Activated CD8-positive, alpha-beta memory T cell treated with anti-CD3 and anti-CD28 coated beads, Interleukin-2, amount 50 U/mL, for 48 hours (primary cell): ENCODE data around the gene TEX14.
"Not testable (repeated sequence)": the region's sequence is repeated elsewhere in the genome, so short reads cannot be mapped to it uniquely, and the experiment has no call there.

Experiments used
- DNase-seq: peaks from one replicate; pipeline ENCODE4 v3.0.0-alpha.2; 2020

The TEX14 gene

GRCh38 chr17:58557981-58558380 lies 133.9 kb downstream of the TEX14 start:
- DNase-seq: no peak

- DNase-seq: no peak
These were observed 135.0 kb downstream of the TEX14 start for GRCh38 chr17:58556833-58557250.

- DNase-seq: not testable (repeated sequence)
These were observed 136.7 kb downstream of the TEX14 start for GRCh38 chr17:58555109-58555508.

GRCh38 chr17:58541249-58541648 lies 150.6 kb downstream of the TEX14 start:
- no peak for DNase-seq

GRCh38 chr17:58539698-58540097 lies 152.1 kb downstream of the TEX14 start:
- DNase-seq: no peak

- DNase-seq: no peak
These were observed 152.9 kb downstream of the TEX14 start for GRCh38 chr17:58538811-58539409.

- no peak for DNase-seq
These were observed 154.6 kb downstream of the TEX14 start for GRCh38 chr17:58537266-58537665.

- no peak for DNase-seq
These were observed 155.3 kb downstream of the TEX14 start for GRCh38 chr17:58536542-58536941.

- DNase-seq: no peak
These were observed 156.4 kb downstream of the TEX14 start for GRCh38 chr17:58535431-58535830.

GRCh38 chr17:58534901-58535421 lies 156.9 kb downstream of the TEX14 start:
- no peak for DNase-seq

- DNase-seq: no peak
These were observed 157.5 kb downstream of the TEX14 start for GRCh38 chr17:58534331-58534730.

GRCh38 chr17:58533616-58534188 lies 158.1 kb downstream of the TEX14 start:
- DNase-seq: no peak

- DNase-seq: no peak
These were observed 159.3 kb downstream of the TEX14 start for GRCh38 chr17:58532555-58532951.

GRCh38 chr17:58531661-58532554 lies 159.9 kb downstream of the TEX14 start:
- DNase-seq: peak; percentile 76

GRCh38 chr17:58531122-58531521 lies 160.7 kb downstream of the TEX14 start:
- DNase-seq: no peak

- no peak for DNase-seq
These were observed 161.2 kb downstream of the TEX14 start for GRCh38 chr17:58530655-58531054.

- no peak for DNase-seq
These were observed 162.6 kb downstream of the TEX14 start for GRCh38 chr17:58529275-58529674.

GRCh38 chr17:58528443-58528842 lies 163.4 kb downstream of the TEX14 start:
- no peak for DNase-seq

GRCh38 chr17:58527949-58528348 lies 163.9 kb downstream of the TEX14 start:
- no peak for DNase-seq

- no peak for DNase-seq
These were observed 164.5 kb downstream of the TEX14 start for GRCh38 chr17:58527306-58527705.

GRCh38 chr17:58525239-58525638 lies 166.6 kb downstream of the TEX14 start:
- no peak for DNase-seq

GRCh38 chr17:58521680-58522079 lies 170.2 kb downstream of the TEX14 start:
- no peak for DNase-seq

GRCh38 chr17:58520843-58521430 lies 170.9 kb downstream of the TEX14 start:
- no peak for DNase-seq
